ENCODE measurements around the gene DPEP3.

GRCh38 chr16:67967183-67967957 lies 12.9 kb downstream of the DPEP3 start:
- no peak for TF ChIP-seq CTCF (IDR thresholded peaks at IDR 0.05; ENCODE audit: low read depth, low read length)
- no peak for TF ChIP-seq EZH2phosphoT487 (IDR thresholded peaks at IDR 0.05; ENCODE audit: low read depth)
